ENCODE results near the gene STXBP6.

STXBP6 gene

DNA sequence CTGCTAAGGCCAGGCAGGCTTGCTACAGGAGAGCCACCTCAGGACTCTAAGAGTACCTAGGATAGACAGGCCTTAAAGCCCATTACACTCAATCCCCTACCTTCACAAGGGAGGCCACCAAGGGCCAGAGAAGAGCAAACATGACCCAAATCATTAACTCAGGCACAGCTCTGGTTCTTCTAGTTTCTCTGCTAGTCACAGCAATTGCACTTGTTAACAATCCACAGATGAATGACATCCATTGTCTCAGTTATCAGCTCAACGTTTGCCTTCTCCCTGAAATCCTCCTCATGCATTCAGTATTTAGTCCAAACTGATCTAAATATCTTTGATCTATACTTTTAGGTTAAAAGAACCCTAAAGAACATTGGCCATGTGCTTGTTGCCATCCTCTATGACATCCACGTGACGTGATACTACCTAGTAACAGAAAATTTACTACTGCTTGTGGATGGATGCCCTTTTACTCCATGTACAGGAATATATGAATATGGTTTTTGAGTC lies 164.5 kb downstream of the STXBP6 start:
- DNase-seq (ENCODE audit: low read depth) = no peak

- DNase-seq (ENCODE audit: low read depth) = no peak
Measured at GRCh38 chr14:24883576-24883975, 166.4 kb downstream of the STXBP6 start.

DNA sequence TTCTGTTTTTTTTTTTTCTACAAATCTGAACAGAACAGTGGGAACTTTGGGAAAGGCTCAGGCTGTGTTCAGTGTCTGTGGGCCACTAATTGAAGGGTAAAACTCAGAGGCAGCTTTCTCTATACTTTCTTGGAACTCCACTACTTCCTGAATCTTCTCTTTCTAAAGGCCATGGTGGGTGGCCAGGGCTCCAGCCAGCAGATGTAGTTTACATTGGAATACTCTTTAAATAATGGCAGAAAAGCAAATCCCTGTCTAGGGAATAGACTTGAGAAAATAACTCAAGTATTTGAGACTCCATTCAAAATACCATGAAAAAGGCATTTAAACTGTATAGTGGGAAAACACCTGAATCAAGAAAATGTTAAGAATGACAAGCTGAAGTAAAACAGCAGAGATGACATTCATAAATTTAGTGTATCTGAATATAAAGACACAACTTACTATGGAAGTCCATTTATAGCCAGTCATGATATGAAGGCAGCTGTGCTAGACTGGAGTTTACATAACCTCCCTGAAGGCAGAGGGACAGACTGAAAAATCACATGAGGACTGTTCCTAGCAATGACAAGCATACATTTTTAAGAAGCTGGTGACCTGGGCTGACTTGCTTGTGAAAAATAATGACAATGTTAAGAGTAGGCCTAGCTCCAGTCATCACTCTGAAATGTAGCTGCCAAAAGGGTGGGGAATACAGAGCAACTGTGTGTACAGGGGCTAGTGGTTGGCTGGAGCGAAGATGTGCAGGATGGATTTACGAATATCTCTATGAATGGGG lies 168.6 kb downstream of the STXBP6 start:
- DNase-seq (ENCODE audit: low read depth) = no peak

GRCh38 chr14:24880689-24881088 lies 169.3 kb downstream of the STXBP6 start:
- DNase-seq (ENCODE audit: low read depth) = no peak

DNA sequence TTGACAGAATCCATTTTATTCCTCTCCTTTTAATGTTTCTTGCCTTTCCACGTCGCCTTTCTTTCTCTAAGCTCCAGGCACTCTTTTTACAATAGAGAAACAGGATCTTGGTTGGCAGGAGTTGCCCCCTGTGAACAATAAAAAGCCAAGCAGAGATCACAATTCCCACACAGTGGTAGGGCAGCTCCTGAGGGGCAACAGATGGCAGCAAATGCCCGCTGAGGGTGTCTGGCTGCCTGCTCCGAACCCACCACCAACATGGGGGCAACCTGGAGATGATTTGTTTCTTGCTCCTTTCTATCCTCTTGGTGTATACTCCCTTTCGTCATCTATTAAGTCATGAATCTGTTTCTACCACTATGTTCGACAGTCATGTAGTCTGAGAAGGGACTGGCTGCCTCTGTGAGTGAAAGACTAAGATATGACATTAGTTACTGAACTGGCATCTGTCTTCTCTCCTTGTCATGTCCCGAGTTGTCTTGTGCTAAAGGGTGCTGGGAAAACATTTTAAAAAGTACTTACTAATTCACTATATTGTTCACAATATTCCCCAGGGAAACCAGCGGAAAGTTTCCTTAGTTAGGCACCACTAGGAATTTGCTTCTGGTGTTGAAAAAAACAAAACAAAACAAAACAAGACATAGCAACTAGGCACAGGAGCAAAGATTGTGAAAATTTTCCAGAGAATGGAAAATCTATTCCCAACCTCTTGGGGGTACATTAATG lies 170.1 kb downstream of the STXBP6 start:
- DNase-seq (ENCODE audit: low read depth) = no peak

DNA sequence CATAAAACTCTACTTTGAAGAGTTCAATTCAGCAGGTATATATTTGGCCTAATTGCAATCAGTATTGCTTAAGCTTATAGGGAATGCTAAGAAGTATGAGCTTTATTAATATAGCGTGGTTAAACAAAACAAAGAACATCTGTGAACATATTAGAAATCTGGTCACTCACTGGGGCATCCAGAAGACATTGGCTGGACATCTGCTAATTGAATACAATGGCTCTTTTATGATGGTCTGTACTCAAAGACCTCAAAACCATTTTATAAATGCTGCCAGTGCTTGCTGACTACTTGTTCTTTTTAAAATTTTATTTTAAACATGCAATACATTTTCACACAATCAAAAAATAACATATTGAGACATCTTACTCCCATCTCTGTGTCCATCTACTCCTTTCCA lies 173.0 kb downstream of the STXBP6 start:
- no peak for DNase-seq (ENCODE audit: low read depth)

DNA sequence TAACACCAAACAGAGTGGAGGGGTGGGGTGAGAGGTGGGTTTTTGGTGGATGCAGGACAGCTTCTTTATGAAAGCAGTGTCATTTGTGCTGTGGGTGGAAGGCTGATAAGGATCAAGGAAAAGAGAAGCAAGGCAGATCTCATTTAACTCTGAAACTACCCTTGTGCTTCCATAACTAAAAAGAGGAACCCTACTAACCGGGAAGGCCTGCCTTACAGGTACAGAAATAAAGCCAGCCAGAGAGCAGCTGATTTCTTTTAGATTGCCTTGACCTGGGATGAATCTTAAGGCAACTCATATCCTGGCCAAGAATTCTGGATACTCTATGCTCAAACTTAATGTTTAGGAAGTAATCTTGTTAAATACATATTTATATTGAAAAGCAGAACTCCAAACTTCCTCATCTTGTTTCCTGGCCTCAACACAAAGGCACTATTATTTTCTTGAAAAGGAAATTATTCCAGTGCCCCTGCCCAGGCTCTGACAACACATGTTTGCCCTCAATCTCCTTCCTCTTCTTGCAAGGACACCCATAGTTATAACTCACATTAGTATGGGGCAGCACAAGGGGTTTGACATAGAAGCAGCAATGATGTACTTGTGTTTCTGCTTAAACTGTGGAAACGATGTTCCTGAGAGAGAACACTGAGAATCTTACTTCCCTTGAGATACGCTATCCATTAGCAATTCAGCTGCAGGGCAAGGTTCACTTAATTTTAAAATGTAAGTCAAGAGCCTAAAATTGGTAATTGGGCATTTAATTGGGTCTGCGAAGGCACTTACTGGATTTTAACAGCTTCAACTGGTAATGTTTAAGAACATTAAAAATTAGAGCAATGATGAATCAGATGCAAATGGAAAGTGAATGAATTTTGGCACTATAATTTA lies 173.7 kb downstream of the STXBP6 start:
- DNase-seq (ENCODE audit: low read depth) = no peak

GRCh38 chr14:24875203-24875838 lies 174.6 kb downstream of the STXBP6 start:
- DNase-seq (ENCODE audit: low read depth) = no peak

- DNase-seq (ENCODE audit: low read depth) = no peak
Measured at GRCh38 chr14:24874514-24875202, 175.3 kb downstream of the STXBP6 start.

- DNase-seq (ENCODE audit: low read depth) = no peak
Measured at GRCh38 chr14:24873551-24873950, 176.4 kb downstream of the STXBP6 start.

GRCh38 chr14:24870949-24871701 lies 178.8 kb downstream of the STXBP6 start:
- DNase-seq (ENCODE audit: low read depth) = no peak

DNA sequence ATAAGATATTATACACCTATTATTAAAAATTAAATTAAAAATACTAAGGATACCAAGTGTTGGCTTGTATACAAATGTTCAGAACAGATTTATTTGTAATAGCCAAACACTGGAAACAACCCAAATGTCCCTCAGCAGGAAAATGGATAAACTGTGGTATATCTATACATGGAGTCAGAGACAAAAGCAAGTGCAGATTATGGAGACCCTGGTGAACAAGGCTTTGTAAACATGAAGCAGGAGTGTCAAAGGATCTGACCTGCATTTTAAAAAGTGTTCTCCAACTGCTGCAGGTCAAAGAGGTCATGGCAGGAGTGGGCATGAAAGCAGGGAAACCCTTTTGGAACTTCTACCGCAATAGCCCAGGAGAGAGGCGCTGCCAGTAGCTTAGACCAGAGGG lies 181.6 kb downstream of the STXBP6 start:
- DNase-seq (ENCODE audit: low read depth) = no peak

DNA sequence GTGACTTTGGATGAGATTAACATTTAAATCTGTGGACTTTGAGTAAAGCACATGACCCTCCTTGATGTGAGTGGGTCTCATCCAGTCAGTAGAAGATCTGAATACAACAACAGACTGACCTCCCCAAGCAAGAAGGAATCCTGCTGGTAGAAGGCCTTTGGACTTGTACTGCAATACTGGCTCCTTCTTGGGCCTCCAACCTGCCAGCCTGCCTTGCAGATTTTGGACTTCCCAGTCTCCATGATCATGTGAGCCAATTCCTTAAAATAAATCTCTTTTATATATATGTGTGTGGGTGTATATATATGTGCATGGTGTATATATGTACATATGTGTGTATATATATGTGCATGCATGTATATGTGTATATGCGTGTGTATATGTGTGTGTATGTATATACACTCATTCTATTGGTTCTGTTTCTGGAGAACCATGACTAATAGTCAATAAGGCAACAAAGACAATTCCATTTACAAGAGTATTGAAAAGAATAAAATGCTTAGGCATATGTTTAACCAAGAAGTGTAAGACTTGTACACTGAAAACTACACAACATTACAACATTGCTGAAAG lies 183.8 kb downstream of the STXBP6 start:
- DNase-seq (ENCODE audit: low read depth) = no peak

DNA sequence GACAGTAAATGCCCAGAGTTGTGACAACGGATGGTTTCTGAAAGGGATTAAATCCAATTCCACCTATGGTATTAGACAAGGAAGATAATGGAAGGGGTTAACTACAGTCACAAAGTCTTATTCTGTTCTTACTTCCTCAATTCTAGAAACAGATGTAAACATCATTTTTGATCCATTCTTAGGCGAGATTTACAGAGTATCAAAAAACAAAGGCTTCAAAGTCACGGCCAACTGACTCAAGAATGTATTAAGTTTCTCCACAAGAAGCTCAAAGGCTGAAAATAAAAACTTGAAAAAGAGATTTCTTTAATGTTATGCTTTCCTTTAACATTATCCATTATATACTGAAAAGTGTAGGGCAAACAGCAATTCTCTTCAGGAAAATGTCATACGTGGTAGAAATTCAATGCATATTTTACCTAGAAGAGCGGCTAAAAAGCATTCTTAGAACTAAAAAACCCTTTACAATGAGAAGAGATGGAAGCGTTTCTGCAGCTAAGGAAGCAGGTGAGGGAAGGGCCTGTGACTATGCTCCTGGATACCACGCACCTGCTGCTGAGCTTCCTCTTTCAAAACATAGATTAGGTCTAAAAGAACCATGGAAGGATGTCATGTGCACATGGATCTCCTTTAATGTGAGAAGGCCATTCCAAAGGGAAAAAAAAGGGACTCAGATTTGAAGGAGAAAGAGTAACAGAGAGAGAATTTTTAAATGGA lies 185.8 kb downstream of the STXBP6 start:
- no peak for DNase-seq (ENCODE audit: low read depth)

GRCh38 chr14:24861083-24861630 lies 188.8 kb downstream of the STXBP6 start:
- DNase-seq (ENCODE audit: low read depth) = no peak

DNA sequence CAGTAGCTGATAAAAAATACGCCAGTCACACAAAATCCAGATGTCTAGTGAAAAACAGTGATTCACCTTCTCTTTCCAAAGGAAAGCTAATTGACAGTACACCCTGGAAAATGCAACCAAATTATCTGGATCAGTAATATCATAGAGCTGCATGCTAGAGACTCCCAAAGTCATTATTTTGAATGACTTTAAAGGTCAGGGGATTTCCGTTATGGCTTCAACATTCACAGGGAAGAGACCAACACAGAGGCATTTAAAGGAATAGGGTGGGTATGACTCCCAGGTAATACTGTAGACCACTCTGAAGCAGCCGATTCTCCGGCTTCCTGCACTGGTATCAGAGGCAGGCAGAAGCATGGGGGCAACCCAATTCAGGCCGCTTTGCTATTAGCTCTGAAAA lies 190.4 kb downstream of the STXBP6 start:
- DNase-seq (ENCODE audit: low read depth) = no peak

- no peak for DNase-seq (ENCODE audit: low read depth)
Measured at GRCh38 chr14:24858684-24859083, 191.3 kb downstream of the STXBP6 start.

GRCh38 chr14:24858052-24858451 lies 191.9 kb downstream of the STXBP6 start:
- DNase-seq (ENCODE audit: low read depth) = no peak

DNA sequence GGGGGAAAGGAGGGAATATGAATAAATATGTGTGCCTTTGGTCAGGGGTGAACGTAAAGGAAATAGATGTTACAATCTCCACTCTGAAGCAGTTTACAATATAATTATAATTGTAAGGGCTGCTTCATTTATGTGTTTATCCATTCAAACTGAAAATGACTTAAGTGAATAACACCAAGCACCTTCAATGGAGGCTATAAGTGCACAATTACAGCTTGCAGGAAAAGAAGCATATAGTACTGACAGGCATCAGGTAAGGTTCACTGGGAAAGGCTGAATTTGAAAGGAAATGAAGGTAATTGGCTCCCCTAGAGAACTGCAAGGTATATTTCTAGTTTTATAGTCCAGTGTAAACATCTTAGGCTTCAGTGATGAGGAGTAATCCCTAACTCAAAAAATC lies 192.7 kb downstream of the STXBP6 start:
- DNase-seq (ENCODE audit: low read depth) = no peak
